Mesothelial cell of epicardium (in vitro differentiated cells): ENCODE results near the gene TAPBP. TPM values are rescaled to one million over a fixed set of nuclear protein-coding genes. Genes with fewer than 3 reads are reported as not detected.

Source experiments
- DNase-seq, 2 experiments: peaks; one replicate each; pipeline ENCODE4 v3.0.0; 2021; ENCODE audit warnings: low spot score in 2 of 2; ENCODE audit not compliant: unreplicated experiment in 2 of 2
- H3K27ac Mint-ChIP-seq: 2 replicates; pipeline ENCODE4 v1.8.0; 2021; ENCODE audit warnings: mixed read lengths
- H3K27me3 Mint-ChIP-seq: 2 replicates; pipeline ENCODE4 v1.8.0; 2021; ENCODE audit warnings: low read depth, mixed read lengths
- H3K36me3 Mint-ChIP-seq: 2 replicates; pipeline ENCODE4 v1.8.0; 2021; ENCODE audit warnings: mixed read lengths
- H3K4me1 Mint-ChIP-seq: 2 replicates; pipeline ENCODE4 v1.8.0; 2021; ENCODE audit warnings: mixed read lengths
- H3K4me3 Mint-ChIP-seq: 2 replicates; pipeline ENCODE4 v1.8.0; 2021; ENCODE audit warnings: mild to moderate bottlenecking, moderate library complexity, mixed read lengths
- H3K9me3 Mint-ChIP-seq: 2 replicates; pipeline ENCODE4 v1.8.0; 2021; ENCODE audit warnings: mixed read lengths
- total RNA-seq: library from RNA; stranded (reverse); gene quantifications from 3 replicates; pipeline ENCODE4 v1.2.1, GENCODE V29; 2021
- TF ChIP-seq, protein P1 (sequence below): fragments of 200-600 bp; sonication (generic); IDR thresholded peaks from one replicate; pipeline ENCODE4 v1.5.0; 2021; ENCODE audit warnings: antibody characterized with exemption; ENCODE audit not compliant: unreplicated experiment

Gene TAPBP
- total RNA-seq, 1 donor from 2014 or later: 68.3 TPM

DNA sequence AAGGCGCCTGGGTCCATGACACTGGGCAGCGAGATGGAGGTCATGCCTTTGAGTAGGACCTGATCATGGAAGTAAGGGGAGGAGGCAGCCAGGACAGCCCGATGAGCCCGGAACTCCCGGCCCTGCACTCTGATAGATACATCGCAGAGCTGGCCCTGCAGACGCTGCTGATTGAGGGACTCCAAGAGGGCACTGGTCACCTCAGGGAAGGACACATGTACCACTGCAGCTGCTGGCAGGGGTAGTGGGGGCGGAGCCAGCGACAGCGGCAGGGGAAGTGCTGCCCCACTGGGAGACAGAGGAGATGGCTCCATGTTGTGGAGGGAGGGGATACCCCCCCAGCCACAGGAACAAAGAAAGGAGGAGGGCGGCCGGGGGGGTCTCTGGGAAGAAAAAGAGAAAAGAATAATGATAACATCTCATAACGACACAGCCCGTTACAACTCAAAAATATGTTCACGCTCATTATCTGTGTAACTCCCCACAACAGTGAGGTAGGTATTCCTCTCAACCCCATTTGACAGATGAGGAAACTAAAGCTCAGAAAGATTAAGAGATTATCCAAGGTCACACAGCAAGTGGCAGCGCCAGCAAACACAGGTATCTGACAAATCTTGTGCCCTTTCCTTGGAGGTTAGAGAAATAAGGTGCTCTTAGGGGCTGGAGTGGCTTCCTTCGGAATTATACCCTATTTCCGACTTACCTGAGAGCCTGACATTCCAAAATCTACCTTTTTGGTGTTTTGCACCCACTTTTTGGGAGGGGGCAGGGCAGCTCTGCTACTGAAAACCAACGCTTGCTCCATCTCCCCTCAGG is 2.9 kb upstream of the TAPBP start:
- TF ChIP-seq, protein P1, sequence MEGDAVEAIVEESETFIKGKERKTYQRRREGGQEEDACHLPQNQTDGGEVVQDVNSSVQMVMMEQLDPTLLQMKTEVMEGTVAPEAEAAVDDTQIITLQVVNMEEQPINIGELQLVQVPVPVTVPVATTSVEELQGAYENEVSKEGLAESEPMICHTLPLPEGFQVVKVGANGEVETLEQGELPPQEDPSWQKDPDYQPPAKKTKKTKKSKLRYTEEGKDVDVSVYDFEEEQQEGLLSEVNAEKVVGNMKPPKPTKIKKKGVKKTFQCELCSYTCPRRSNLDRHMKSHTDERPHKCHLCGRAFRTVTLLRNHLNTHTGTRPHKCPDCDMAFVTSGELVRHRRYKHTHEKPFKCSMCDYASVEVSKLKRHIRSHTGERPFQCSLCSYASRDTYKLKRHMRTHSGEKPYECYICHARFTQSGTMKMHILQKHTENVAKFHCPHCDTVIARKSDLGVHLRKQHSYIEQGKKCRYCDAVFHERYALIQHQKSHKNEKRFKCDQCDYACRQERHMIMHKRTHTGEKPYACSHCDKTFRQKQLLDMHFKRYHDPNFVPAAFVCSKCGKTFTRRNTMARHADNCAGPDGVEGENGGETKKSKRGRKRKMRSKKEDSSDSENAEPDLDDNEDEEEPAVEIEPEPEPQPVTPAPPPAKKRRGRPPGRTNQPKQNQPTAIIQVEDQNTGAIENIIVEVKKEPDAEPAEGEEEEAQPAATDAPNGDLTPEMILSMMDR: no peak
- Mint-ChIP-seq H3K4me1 (peaks cover 69% of the 10 kb centered on the region), H3K4me3 (peak overlapping the region; percentile 94), H3K9me3 (no peaks in the 10 kb centered on the region), H3K27ac (peak overlapping the region; percentile 87), H3K27me3 (no peaks in the 10 kb centered on the region), H3K36me3 (peaks cover 21% of the 10 kb centered on the region)
- DNase-seq: no peak

DNA sequence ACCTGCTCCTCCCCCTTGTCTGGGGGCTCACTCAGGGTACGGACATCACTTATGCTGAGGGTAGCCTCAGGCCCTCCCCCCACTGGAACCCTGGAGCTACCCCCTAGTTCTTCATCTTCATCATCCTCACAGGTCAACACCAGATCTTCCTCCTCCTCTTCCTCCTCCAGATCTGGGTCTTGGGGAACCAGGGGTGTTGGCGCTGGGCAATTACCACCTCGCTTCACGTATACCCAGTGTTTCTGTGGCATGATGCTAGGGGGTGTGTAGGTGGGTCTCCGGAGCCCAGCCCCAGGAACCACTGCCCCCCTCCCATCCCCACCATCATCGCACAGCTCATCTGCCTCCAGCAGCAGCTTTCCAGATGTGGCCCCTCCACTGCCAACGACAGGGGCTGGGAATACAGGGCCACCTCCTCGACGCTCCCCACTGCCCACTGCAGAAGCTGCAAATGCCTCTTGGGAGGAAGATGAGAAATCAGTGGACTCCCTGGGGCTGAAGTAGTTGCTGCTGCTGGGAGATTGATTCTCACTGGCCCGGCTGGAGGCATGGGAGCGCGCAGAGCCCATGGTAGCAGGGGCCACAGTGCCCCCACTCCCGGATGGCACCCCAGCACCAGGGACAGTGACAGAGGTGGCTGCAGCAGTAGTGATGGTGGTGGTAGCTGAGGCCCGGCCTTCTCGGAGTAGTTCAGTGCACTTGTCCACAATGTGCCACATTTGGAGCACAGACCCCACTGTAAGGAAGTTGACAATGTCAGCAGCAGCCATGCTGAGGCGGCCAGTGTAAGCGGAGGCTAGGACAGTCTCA is 2.1 kb upstream of the TAPBP start:
- peak overlapping the region; percentile 94 for H3K4me3 Mint-ChIP-seq
- TF ChIP-seq, protein P1: no peak
- no peaks in the 10 kb centered on the region for H3K9me3 Mint-ChIP-seq
- H3K4me1 Mint-ChIP-seq: peaks cover 66% of the 10 kb centered on the region
- H3K36me3 Mint-ChIP-seq: peaks cover 21% of the 10 kb centered on the region
- H3K27me3 Mint-ChIP-seq: no peaks in the 10 kb centered on the region
- DNase-seq: no peak
- peak overlapping the region; percentile 87 for H3K27ac Mint-ChIP-seq

DNA sequence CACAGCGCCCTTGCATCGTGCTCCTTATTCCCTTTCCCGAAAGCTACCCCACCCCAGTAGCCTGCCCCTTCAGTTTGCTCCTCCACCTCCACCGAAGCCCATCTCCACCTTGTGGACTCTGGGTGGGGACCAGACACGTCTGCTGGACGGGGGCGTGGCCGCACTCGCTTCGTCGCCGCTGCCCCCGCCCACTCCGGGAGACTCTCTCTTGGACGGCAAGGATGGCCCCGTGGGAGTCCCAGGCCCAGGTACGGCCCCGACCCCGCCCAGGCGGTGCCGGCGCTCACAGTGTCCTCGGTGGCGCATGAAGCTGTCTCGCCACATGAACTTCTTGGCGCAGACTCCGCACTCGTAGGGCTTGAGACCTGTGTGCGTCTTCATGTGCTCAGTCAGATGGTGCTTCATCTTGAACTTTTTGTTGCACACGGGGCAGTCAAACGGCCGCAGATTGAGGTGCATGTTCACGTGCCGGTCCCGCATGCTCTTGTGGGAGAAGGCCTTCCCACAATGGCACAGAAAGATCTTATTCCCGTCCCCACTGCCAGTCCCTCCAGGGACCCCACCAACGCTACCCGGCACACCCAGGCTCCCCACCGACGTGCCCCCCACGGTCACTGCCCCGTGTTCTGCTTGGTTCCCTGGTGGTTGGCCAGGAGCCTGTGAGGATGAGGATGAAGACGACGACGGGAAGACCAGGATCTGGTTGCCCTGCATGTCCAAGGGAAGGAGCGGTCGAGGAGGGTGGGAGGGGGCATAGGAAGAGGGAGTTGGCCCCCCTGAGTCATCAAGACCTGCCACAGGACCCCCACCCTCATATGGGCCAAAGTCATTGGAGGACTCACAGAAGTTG is 1.3 kb upstream of the TAPBP start:
- no peak for DNase-seq
- H3K27me3 Mint-ChIP-seq: no peaks in the 10 kb centered on the region
- peak overlapping the region; percentile 98 for H3K27ac Mint-ChIP-seq
- H3K4me3 Mint-ChIP-seq: peak overlapping the region; percentile 94
- H3K9me3 Mint-ChIP-seq: no peaks in the 10 kb centered on the region
- H3K36me3 Mint-ChIP-seq: peaks cover 16% of the 10 kb centered on the region
- peaks cover 60% of the 10 kb centered on the region for H3K4me1 Mint-ChIP-seq
- TF ChIP-seq, protein P1: no peak

DNA sequence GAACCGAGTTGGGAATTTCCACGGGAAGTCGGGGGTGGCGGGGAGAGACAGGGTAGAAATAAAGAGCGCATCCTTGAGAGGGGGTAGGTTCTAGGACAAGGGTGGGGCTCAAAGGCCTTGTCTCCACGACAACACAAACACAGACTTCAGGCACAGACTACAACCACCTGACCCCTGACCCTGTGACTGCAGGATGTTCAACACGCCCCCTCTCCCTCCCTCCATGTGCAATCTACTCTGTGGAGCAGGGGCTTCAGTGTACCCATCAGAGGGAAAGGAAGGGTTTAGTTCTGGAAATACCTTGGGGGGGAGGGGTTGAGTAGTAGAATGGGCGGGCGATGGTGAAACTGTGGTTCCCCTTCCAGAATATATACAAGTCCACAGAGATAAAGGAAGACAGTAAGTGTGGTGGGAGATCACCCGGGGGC is 651 bp upstream of the TAPBP start:
- H3K4me1 Mint-ChIP-seq: peaks cover 55% of the 10 kb centered on the region
- peaks cover 10% of the 10 kb centered on the region for H3K36me3 Mint-ChIP-seq
- DNase-seq: peak in 1 of 2 experiments; percentile 42
- TF ChIP-seq, protein P1: no peak
- peak overlapping the region; percentile 98 for H3K27ac Mint-ChIP-seq
- no peaks in the 10 kb centered on the region for H3K27me3 Mint-ChIP-seq
- H3K4me3 Mint-ChIP-seq: peak overlapping the region; percentile 94
- H3K9me3 Mint-ChIP-seq: no peaks in the 10 kb centered on the region

DNA sequence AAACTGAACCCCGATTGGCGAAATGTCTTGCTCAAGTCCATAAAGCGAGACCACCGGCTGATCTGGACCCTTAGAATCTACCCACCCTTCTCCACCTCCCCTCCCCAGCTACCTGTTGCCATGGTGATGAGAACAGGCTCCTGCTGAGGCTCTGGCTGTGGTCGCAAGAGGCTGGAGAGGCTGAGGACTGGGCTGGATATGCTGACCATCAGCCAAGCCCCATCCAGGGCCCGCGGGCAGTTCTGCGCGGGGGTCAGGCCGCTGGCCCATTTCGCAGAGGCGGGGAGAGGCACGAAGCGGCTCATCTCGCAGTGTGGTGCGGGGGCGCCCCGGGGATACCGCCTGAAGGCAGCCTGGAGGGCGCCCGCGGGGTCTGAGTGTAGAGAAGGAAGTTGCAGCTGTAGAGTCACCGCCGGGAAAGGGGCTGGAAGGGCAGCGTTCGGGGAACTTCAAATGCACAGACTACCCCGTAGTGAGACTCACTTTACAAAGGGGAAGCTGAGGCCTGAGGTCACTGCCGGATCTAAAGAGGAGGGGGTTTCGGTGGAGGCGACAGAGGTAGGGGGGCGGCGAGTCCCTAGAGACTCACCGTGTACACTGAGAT is 671 bp downstream of the TAPBP start:
- H3K27me3 Mint-ChIP-seq: no peaks in the 10 kb centered on the region
- no peaks in the 10 kb centered on the region for H3K9me3 Mint-ChIP-seq
- peak in 1 of 2 experiments; percentile 64 for DNase-seq
- H3K4me3 Mint-ChIP-seq: peak overlapping the region; percentile 94
- H3K27ac Mint-ChIP-seq: peak overlapping the region; percentile 98
- H3K4me1 Mint-ChIP-seq: peaks cover 45% of the 10 kb centered on the region
- TF ChIP-seq, protein P1: no peak
- H3K36me3 Mint-ChIP-seq: peaks cover 6% of the 10 kb centered on the region
